Activated T-cell treated with anti-CD3 and anti-CD28 coated beads for 4 hours (primary cell): ENCODE data around the gene ANGEL1.

Experiments
- DNase-seq: peaks from one replicate; pipeline ENCODE4 v3.0.0-alpha.2; 2020

Gene ANGEL1

GRCh38 chr14:76778546-76779215, 34.0 kb downstream of the ANGEL1 start:
- no peak for DNase-seq

DNA sequence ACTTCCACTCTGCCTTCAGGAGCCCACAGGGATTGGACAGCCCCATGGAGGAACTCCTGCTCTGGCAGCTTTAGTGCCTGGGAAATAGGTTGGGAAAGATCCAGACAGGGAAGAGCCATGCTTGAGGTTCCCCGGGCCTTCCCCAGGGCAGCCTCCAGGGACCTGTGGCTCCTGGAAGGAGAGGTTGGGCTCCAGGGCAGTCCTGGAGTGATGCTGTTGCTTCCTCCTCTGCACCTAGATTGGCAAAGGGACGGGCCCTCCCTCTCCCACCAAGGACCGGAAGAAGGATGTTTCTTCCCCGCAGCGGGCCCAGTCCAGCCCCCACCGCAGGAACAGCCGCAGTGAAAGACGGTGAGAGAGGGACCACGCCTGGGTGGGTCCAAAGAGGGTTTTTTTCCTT, 35.0 kb downstream of the ANGEL1 start:
- DNase-seq = no peak

DNA sequence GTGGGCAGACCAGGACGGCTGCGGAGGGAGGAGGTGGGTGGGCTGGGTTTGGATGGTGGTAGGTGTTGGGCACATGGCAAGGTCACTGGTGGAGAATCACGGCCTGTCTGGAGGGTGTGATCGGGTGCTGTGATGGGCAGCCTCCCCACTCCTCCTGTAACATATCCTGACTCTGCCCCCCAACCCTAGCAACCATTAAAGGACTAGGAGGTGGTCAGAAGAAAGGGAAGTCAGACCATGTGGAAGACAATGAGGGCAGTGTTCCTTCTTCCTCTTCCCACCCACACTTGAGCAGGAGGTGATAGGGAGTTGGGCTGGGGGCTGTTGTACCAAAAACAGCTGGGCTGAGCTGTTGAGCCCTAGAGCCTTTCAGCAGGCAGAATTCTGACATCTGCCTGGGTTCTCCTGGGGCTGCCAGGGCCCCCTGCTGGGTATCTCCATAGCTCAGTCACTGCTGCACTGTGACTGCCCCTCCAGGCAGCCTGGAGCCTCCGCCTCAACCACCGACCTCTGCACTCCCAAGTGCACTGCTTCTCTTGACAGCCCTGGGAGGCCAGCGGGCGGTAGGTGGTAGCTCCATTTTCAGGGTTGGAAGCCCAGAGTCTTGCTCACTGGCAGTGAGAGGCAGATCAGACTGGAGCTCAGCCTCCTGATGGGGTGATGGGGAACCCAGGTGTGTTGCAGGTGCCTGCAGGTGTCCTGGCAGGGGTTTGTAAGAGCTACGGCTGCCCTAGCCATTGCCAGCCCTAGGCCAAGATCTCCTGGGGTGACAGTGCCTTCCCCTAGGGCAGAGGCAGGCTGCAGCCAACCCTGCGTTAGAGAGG, 36.0 kb downstream of the ANGEL1 start:
- no peak for DNase-seq

DNA sequence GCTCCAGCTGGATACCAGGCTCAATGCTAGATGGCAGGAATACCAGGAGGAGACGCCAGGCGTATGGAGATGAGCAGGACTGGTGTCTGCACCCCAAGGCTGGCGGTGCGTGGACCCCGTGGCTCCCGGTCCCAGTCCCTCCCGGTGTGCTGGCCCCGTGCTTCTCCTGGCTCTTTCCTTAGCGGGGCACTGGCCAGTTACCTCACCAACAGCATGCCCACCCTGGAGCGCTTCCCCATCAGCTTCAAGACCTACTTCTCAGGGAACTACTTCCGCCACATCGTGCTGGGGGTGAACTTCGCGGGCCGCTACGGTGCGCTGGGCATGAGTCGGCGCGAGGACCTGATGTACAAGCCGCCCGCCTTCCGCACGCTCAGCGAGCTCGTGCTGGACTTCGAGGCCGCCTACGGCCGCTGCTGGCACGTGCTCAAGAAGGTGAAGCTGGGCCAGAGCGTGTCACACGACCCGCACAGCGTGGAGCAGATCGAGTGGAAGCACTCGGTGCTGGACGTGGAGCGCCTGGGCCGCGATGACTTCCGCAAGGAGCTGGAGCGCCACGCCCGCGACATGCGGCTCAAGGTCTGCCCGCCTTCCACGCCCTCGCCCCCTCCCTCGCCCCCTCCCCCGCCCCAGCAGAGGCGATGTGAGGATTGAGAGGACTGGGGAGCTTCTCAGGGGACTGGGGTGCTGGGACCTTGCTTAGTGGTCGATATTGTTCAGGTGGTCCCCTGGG, 36.8 kb downstream of the ANGEL1 start:
- DNase-seq = no peak

GRCh38 chr14:76774821-76775694, 37.6 kb downstream of the ANGEL1 start:
- DNase-seq = no peak

DNA sequence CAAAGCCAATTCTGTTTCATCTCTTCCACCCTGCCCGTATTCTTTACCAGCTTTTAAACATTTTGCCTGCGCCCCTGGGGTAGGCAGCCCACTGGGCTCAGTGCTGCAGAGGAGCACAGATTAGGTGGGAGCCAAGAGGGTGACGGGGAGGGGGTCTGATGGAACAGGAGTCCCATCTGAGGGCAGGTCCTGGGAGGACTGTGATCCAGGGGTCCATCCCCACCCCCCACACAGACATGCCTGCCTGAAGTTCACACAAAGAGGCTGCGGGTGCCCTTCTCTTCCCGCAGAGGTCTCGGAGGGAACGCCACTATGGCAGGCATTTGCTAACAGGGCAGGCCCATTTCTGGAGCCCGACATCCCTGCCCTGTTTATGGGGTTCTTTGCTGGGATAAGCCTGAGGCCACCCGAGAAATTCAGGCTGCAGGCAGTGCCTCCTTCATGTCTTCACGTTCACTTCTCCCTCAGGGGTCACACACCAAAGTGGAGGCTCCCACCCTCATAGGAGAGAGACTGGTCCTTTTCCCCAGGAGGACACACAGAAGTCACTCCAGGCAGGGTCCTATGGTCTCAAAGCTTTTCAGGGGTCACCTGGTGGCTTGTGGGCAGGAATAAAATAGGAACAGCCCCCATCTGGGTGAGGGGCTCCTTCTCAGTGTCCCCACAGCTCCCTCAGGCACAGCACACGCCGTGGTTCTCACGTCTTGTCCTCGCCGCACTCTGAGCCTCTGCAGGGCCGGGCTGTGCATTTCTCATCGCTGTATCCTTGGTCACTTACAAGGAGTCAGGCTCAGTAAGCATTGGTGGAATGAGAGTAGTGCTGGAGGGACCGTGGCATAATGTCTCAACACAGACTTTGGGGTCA, 38.5 kb downstream of the ANGEL1 start:
- no peak for DNase-seq

DNA sequence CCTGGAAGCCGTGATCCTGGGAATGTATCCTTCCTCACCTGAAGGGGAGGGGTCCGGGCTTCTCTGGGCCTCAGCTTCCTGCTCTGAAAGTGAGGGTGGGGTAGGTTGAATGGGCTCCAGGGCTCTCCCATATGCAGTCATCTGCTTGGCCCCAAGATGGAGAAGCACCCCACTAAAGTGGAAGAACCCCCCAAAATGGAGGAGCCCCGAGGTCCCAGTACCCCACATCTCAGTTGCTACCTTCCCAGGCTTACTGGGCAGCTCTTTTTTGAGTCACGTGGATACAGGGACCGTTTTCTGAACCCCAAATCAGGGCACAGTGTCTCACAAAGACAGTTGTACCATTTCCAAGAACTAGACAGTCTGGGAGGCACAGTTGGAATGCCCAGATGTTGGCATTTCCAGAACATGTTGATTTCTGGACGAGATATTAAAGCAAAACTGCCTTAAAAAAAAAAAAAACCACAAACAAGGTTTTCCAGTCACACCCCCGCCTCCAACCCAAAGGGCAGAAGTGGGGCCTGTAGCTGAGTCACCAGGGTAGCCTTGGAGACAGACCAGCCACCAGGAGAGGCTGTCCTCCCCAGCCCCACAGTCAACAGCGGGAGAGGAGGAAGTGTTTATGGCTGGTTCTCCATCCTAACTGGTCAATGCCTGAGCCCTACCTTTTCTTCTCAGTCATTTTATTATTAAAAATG, 39.3 kb downstream of the ANGEL1 start:
- DNase-seq = no peak

DNA sequence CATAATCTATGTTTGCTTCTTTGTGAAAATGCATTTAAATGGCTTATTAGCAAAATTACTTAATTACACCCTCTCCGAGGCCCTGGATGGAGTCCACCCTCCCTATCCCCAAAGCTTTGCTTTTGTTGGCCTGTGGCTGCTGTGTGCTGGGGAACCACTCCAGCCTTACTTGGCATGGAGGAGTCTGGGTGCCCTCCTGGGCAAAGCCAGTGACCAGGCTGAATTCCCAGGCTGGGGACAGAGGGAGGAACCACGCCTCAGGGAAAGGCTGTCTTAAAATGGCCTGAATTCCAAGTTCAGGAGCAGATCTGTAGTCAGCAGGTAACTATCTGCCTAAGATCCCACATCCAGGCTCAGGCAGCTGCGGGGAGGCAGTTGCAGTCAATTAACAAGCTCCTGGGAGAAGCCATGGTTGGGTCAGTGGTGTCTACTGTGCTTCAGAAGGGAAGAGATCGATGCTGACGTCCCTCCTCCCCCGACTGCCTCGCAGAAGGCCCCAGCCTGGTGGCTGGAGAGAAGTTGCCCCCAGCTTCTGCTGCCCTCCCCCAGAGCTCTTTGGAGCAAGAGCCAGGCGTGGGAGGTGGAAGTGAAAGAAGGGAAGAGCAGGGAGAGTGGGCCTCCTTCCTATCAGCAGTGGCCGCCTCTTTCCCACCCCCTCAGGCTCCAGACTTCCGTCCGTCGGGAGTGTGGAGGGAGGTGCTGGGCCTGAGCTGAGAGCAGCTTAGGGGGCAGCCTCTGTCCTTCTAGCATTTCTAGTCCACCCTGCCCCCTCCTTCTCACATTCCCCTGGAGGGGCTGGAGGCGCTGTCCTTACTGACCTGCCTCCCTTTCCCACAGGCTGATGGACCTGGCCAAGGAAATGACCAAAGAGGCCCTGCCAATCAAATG, 40.1 kb downstream of the ANGEL1 start:
- no peak for DNase-seq

DNA sequence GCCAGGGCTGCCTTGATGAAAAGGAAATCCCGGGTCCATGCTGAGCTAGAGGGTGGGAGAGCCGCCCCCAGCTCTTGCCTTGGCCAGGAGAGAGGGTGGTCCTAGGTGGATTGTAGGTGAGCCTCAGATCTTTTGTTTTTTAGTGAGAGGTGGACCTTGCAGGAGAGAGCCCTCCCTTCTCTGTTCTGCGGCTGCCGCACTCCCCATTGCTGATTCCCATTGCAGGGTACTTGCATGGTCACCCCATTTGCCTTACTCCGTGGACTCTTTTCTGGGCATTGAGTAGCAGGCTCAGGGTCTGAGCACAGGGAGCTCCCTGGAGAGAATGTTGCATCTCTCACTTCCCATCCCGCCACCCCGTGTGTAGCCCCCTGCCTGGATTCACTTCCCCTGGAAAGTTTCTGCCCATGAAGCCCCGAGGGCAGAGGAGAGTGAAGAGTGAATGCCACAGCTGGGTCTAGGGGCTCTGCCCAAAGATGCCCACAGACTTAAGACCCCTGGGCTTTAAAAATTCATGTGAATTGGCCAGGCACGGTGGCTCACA, 41.2 kb downstream of the ANGEL1 start:
- DNase-seq = no peak

- DNase-seq = no peak
These were observed 41.9 kb downstream of the ANGEL1 start for GRCh38 chr14:76770521-76771436.

- no peak for DNase-seq
These were observed 42.9 kb downstream of the ANGEL1 start for GRCh38 chr14:76769636-76770292.

DNA sequence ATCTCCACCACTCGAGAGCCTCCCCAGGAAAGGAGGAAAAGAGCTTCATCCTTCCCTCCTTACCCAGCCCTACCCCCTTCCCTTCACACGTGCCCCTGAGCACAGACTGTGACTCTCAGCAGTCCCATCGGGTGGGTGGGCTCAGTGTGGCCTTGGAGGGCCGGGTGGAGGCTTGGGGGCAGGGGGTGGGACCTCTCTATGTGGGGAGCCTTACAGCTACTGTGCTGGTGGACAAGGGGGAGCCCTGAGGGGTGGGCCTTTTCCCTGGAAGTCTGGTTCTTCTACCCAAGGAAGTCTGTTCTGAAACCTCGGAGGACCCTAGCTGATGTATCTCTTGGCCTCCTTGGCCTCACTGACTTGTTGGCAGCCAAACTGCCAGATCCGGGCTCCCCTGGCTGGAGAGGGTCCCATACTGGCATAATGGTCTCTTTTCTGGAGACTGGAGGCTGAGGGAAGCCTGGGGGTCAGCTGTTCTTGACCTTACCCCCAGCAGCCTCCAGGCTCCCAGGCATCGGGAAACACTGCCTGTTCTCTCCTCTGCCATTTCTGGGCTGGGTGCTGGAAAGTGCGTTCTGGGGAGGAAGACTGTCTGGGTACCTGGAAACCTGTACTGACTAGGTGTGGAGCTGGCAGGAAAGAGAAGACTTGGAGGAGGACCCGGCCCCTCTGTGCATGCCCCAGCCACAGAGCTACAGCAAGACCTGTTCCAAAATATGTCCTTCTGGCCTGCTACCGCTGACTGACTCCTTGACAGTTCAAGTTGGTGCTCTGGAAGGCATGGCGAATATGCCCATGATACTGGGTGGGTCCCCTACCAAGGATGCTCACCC, 43.8 kb downstream of the ANGEL1 start:
- DNase-seq = no peak

GRCh38 chr14:76767681-76768656, 44.7 kb downstream of the ANGEL1 start:
- DNase-seq = no peak

- DNase-seq = no peak
These were observed 47.2 kb downstream of the ANGEL1 start for GRCh38 chr14:76765461-76765931.
